NOMO-1 treated with DMSO at 0.1 percent for 48 hours (cell line): ENCODE measurements around the gene ATP6V1C2.

Experiments
- DNase-seq: peaks from one replicate; lab custom pipeline; 2025; ENCODE audit not compliant: unreplicated experiment; lab: John Stamatoyannopoulos, UW

ATP6V1C2 gene

DNA sequence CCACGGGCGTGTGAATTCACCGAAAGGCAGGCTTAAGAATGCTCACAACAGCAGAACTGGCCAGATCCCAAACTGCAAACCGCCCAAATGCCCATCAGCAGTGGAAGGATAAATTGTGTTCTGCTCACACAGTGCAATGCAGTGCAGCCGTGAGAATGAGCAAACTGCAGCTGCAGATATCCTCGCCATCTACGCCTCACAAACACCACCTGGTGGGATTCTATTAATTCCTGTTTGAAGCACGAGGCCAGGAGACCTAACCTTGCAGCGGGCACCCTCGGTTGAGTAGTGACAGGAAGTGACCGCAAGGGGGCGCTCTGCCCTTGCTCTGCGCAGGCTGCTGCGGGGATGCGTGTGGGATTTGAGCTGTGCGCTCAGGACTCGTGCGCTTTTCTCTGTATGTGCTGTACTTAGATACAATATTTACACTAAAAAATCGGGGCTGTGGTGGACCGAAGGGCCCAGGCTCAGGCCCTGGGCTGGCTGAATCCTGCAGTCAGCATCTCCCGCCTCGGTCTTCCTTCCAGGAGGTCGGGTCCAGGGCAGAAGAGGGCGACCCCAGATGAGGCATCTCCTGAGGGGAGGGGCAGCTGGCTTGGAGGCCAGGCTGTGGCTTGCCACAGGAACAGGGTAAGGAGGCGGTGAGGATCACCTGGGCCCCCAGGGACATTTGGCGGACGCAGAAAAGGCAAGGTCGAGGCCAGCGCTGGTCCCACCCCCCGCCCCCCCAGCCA lies 110.9 kb downstream of the ATP6V1C2 start:
- DNase-seq, result peak; percentile 78

DNA sequence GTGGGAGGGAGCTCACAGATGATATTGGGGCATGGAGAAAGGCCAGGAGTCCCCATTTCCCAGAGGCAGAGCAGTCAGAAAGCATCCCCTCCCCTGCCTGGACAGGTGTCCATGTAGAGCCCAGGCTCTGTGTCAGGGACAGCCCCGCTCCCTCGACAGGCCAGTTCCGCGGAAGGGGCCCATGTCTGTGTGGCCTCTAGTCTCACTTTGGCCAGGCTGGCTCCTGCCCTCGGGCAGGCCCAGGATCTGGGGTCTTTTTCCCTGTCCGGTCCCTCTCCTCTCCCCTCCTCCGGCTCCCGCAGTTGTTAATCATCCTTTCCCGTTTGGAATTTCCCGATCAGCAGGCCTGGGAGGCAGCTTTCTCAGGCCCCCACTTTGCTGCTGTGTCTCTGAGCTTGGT lies 111.6 kb downstream of the ATP6V1C2 start:
- no peak for DNase-seq

DNA sequence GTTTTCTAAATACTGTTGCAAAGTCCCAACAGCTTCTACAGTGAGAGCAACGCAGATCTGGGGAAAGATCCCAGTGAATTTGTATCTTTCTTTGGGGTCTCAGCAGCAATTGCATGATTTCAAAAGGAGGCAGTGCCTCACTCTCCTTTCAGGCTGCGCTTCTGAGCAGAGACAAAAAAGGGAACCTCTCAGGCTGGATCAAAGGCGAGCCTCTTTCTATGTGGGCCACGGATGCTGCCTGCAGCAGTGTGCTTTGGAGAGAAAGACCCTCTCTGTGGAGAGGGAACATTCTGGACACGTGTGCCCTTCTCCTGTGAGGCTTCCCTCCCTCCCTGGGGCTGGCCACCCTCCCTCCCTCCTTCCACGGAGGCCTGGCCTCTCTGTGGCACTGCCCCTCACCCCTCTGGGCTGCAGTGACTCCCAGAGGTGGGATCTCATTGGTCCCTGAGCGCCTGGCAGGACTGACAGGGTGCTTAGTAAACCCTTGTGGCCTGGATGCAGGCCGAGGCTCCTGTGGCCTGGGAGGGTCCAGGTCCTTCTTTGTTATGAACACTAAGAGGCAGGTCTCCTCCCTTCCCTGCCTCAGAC lies 112.7 kb downstream of the ATP6V1C2 start:
- peak; percentile 46 for DNase-seq
